ENCODE measurements around the gene QSOX2. TPM values are rescaled to one million over a fixed set of nuclear protein-coding genes. Genes with fewer than 3 reads are reported as not detected.
"Not testable (repeated sequence)": the region's sequence is repeated elsewhere in the genome, so short reads cannot be mapped to it uniquely, and the experiment has no call there.

The QSOX2 gene
- total and polyA plus RNA-seq, 8 donors = 1.5 to 33.5 (median 5.4) TPM

- H3K27ac ChIP-seq = peak overlapping the region; percentile 38 to 71 (median 53)
- intact Hi-C loops (cut with DNase I; ENCODE audit: low total_unique reads) = no loop called here
- peaks cover 0 to 24% (median 0%) of the 10 kb centered on the region in 3 donors for H3K27me3 ChIP-seq
- peak; percentile 83 to 92 for DNase-seq
- H3K4me3 ChIP-seq = peak overlapping the region; percentile 49 to 59 (median 51)
- WGBS, 5 donors = 13 to 23% (median 16%) methylated on average over 35 to 60 of the region's 60 CpGs
- TF ChIP-seq CTCF (IDR thresholded peaks at IDR 0.05) (no peak), POLR2AphosphoS5 (IDR thresholded peaks at IDR 0.05) (peak in 2 of 3 donors; percentile 62 to 69)
- peaks cover 7 to 15% (median 13%) of the 10 kb centered on the region in 4 donors for H3K4me1 ChIP-seq
- no peaks in the 10 kb centered on the region for H3K36me3 ChIP-seq
- H3K9me3 ChIP-seq = no peaks in the 10 kb centered on the region
Measured at GRCh38 chr9:136267261-136268111, 21.9 kb upstream of the QSOX2 start.

GRCh38 chr9:136266641-136267040 is 21.0 kb upstream of the QSOX2 start:
- H3K9me3 ChIP-seq; intact Hi-C loops (cut with DNase I; ENCODE audit: low total_unique reads); H3K36me3 ChIP-seq; DNase-seq: not testable (repeated sequence)
- Histone ChIP-seq H3K4me1 (peaks cover 7 to 15% (median 13%) of the 10 kb centered on the region in 4 donors), H3K27me3 (peaks cover 0 to 24% (median 0%) of the 10 kb centered on the region in 3 donors), H3K4me3 (peak overlapping the region; percentile 49 to 59 (median 51)), H3K27ac (peak overlapping the region in 2 of 5 donors; percentile 67 to 71)
- 85 to 93% (median 90%) methylated on average over 17 to 18 of the region's 18 CpGs for WGBS, 5 donors

- intact Hi-C loops (cut with DNase I; ENCODE audit: low total_unique reads) = no loop called here
- WGBS, 5 donors = 82 to 90% (median 86%) methylated on average over 9 to 17 of the region's 17 CpGs
- TF ChIP-seq POLR2A (IDR thresholded peaks at IDR 0.05) (no peak), POLR2AphosphoS5 (IDR thresholded peaks at IDR 0.05) (no peak), EP300 (IDR thresholded peaks at IDR 0.05) (no peak), CTCF (IDR thresholded peaks at IDR 0.05) (no peak)
- H3K36me3 ChIP-seq = no peaks in the 10 kb centered on the region
- H3K4me3 ChIP-seq = no peak overlapping the region
- DNase-seq = no peak
- H3K27ac ChIP-seq = no peak overlapping the region
- H3K27me3 ChIP-seq = peaks cover 0 to 24% (median 0%) of the 10 kb centered on the region in 3 donors
- no peaks in the 10 kb centered on the region for H3K9me3 ChIP-seq
- H3K4me1 ChIP-seq = peaks cover 7 to 15% (median 13%) of the 10 kb centered on the region in 4 donors
Measured at GRCh38 chr9:136265561-136266355, 20.1 kb upstream of the QSOX2 start.

- WGBS, 5 donors = 76 to 85% (median 81%) methylated on average over 23 to 24 of the region's 24 CpGs
- Histone ChIP-seq H3K27me3 (peaks cover 0 to 19% (median 0%) of the 10 kb centered on the region in 3 donors), H3K36me3 (no peaks in the 10 kb centered on the region), H3K27ac (no peak overlapping the region), H3K4me3 (no peak overlapping the region), H3K4me1 (peaks cover 7 to 15% (median 13%) of the 10 kb centered on the region in 4 donors), H3K9me3 (no peaks in the 10 kb centered on the region)
- intact Hi-C loops (cut with DNase I; ENCODE audit: low total_unique reads) = no loop called here
- no peak for DNase-seq
- TF ChIP-seq POLR2A (IDR thresholded peaks at IDR 0.05) (no peak), EP300 (IDR thresholded peaks at IDR 0.05) (no peak)
Measured at GRCh38 chr9:136264441-136265405, 19.1 kb upstream of the QSOX2 start.

All from stomach (tissue), 9 donors.